OCI-LY3 (cell line): ENCODE measurements around the gene ADCY3.

Experiments used
- H2AFZ ChIP-seq: fragments of 200-600, 300-600 bp; shearing (Covaris generic); 2 replicates; pipeline ENCODE4 v1.6.0; 2014; ENCODE audit warnings: antibody characterized with exemption, low read depth, low read length
- H3K27ac ChIP-seq: fragments of 200-600, 300-600 bp; sonication (generic); 2 replicates; pipeline ENCODE4 v1.5.1; 2014; ENCODE audit warnings: mild to moderate bottlenecking, low read length, moderate library complexity, mixed read lengths
- H3K27me3 ChIP-seq: fragments of 200-600, 300-600 bp; sonication (generic); 2 replicates; pipeline ENCODE4 v1.6.1; 2014; ENCODE audit warnings: low read depth, low read length, mixed read lengths
- H3K36me3 ChIP-seq: fragments of 200-600, 300-600 bp; sonication (generic); replicated peaks from 2 replicates; pipeline ENCODE3; 2014; ENCODE audit warnings: low read depth, low read length, mixed read lengths
- H3K4me1 ChIP-seq: fragments of 300-600, 200-600 bp; sonication (generic); 2 replicates; pipeline ENCODE4 v1.6.1; 2014; ENCODE audit warnings: low read length, mixed read lengths
- H3K4me2 ChIP-seq: fragments of 200-600, 300-600 bp; sonication (generic); 2 replicates; pipeline ENCODE4 v1.6.1; 2014; ENCODE audit warnings: low read length, mixed read lengths
- H3K4me3 ChIP-seq: fragments of 300-600, 200-600 bp; sonication (generic); 2 replicates; pipeline ENCODE4 v1.5.1; 2014; ENCODE audit warnings: antibody characterized with exemption, mild to moderate bottlenecking, low read length, moderate library complexity
- H3K79me2 ChIP-seq: fragments of 300-600, 200-600 bp; shearing (Covaris generic); 2 replicates; pipeline ENCODE4 v1.6.1; 2014; ENCODE audit warnings: mild to moderate bottlenecking, low read length, mixed read lengths
- H3K9ac ChIP-seq: fragments of 300-600, 200-600 bp; shearing (Covaris generic); 2 replicates; pipeline ENCODE4 v1.6.0; 2014; ENCODE audit warnings: mild to moderate bottlenecking, low read length, moderate library complexity
- H3K9me3 ChIP-seq: fragments of 200-600, 300-600 bp; shearing (Covaris generic); 2 replicates; pipeline ENCODE4 v1.6.1; 2014; ENCODE audit warnings: low read length, mixed read lengths; ENCODE audit not compliant: insufficient read depth
- H4K20me1 ChIP-seq: fragments of 200-600, 300-600 bp; sonication (generic); 2 replicates; pipeline ENCODE4 v1.6.1; 2016; ENCODE audit warnings: low read length, mixed read lengths; ENCODE audit not compliant: insufficient read depth
- EZH2phosphoT487 ChIP-seq: fragments of 200-600 bp; shearing (Covaris generic); IDR thresholded peaks from 2 replicates; pipeline ENCODE4 v1.6.1; 2018; ENCODE audit warnings: antibody characterized with exemption, mixed run types, low read depth
- TF ChIP-seq, protein P1 (sequence below): fragments of 200-600, 300-600 bp; sonication (generic); IDR thresholded peaks from 2 replicates; pipeline ENCODE4 v1.5.1; 2014; ENCODE audit warnings: antibody characterized with exemption, low read length, low read depth

Gene ADCY3

DNA sequence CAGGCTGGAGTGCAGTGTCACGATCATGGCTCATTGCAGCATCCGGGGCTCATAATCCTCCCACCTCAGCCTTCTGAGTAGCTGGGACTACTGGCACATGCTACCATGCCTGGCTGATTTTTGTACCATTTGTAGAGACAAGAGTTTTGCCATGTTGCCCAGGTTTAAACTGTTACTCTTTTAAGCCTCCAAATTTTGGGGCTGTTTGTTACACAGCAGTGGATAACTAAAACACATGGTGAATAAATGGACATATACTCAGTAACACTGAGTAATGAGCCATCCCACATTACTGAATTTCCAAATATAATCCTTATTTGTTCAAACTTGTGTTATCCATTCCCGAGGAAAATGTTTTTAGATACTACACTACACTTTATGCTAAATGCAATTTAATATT lies 9.8 kb downstream of the ADCY3 start:
- no peak overlapping the region for H3K4me2 ChIP-seq

DNA sequence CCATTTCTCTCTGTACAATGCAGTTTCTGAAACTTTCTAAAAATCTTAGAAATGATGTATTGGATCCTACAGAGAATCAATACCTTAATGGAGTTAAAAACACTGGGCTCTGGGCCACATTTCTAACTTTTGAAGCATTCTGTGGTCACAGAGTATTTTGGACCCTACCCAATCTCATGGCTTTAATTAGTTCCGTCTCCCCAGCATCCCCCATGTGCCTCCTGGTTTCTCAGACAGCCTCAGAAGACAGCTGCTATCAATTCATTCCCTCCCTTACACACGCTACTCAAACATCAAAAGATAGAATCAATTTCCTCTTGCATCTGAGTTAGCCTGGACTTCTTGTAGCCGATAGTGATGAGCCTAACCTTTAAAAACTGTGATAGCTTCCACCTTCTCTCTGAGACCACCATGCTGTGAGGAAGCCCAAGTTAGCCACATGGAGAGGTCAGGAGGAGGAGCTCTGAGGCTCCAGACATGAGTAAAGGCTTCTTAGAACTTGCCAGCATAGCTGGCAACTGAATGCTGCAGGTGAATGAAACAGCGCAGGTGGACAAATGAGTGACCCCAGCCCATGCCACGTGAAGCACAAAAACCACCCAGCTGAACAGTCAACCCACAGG lies 10.4 kb downstream of the ADCY3 start:
- H3K4me1 ChIP-seq, result no peaks in the 10 kb centered on the region
- H3K79me2 ChIP-seq, result peaks cover 86% of the 10 kb centered on the region
- H3K9me3 ChIP-seq, result no peaks in the 10 kb centered on the region
- H3K9ac ChIP-seq, result no peak overlapping the region
- no peak overlapping the region for H2AFZ ChIP-seq
- peaks cover 56% of the 10 kb centered on the region for H3K36me3 ChIP-seq
- no peak overlapping the region for H3K4me2 ChIP-seq
- peaks cover 24% of the 10 kb centered on the region for H4K20me1 ChIP-seq
- no peak for TF ChIP-seq EZH2phosphoT487
- TF ChIP-seq, protein P1, sequence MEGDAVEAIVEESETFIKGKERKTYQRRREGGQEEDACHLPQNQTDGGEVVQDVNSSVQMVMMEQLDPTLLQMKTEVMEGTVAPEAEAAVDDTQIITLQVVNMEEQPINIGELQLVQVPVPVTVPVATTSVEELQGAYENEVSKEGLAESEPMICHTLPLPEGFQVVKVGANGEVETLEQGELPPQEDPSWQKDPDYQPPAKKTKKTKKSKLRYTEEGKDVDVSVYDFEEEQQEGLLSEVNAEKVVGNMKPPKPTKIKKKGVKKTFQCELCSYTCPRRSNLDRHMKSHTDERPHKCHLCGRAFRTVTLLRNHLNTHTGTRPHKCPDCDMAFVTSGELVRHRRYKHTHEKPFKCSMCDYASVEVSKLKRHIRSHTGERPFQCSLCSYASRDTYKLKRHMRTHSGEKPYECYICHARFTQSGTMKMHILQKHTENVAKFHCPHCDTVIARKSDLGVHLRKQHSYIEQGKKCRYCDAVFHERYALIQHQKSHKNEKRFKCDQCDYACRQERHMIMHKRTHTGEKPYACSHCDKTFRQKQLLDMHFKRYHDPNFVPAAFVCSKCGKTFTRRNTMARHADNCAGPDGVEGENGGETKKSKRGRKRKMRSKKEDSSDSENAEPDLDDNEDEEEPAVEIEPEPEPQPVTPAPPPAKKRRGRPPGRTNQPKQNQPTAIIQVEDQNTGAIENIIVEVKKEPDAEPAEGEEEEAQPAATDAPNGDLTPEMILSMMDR, result no peak
- H3K4me3 ChIP-seq, result no peak overlapping the region
- no peak overlapping the region for H3K27ac ChIP-seq
- no peaks in the 10 kb centered on the region for H3K27me3 ChIP-seq

More for the DNA sequence above, 9.8 kb downstream of the ADCY3 start:
- Histone ChIP-seq H3K4me3 (no peak overlapping the region), H3K4me1 (no peaks in the 10 kb centered on the region), H4K20me1 (peaks cover 24% of the 10 kb centered on the region), H3K9me3 (no peaks in the 10 kb centered on the region), H3K9ac (no peak overlapping the region), H2AFZ (no peak overlapping the region), H3K36me3 (peaks cover 62% of the 10 kb centered on the region), H3K27ac (no peak overlapping the region), H3K79me2 (peaks cover 91% of the 10 kb centered on the region), H3K27me3 (no peaks in the 10 kb centered on the region)
- TF ChIP-seq, protein P1, result no peak
- TF ChIP-seq EZH2phosphoT487, result no peak

DNA sequence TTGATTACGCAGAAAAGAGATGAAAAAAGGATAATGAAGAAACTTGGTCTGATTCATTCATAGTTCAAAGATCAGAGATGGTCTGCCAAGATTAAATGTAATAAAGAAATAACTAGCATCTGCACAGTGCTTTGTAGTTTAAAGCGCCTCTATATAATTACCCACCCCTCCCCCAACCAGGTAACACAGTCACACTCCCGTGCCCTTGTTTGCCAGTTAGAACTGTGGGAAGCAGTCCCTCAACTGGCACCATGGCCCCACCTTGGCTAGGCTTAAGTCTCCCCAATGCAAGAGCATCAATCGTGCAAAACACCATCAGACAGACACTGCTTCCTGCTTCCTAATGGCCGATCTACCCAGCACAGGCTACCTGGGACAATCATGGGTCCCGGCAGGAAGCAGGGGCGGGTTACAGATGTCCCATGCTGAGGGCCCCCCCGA lies 11.6 kb downstream of the ADCY3 start:
- Histone ChIP-seq H3K36me3 (peaks cover 54% of the 10 kb centered on the region), H3K27me3 (no peaks in the 10 kb centered on the region), H3K79me2 (peaks cover 79% of the 10 kb centered on the region), H3K4me3 (no peak overlapping the region), H3K4me1 (no peaks in the 10 kb centered on the region), H2AFZ (no peak overlapping the region), H3K9me3 (no peaks in the 10 kb centered on the region), H3K4me2 (no peak overlapping the region), H4K20me1 (peaks cover 18% of the 10 kb centered on the region), H3K27ac (no peak overlapping the region), H3K9ac (no peak overlapping the region)
- TF ChIP-seq, protein P1, result no peak
- TF ChIP-seq EZH2phosphoT487, result no peak

DNA sequence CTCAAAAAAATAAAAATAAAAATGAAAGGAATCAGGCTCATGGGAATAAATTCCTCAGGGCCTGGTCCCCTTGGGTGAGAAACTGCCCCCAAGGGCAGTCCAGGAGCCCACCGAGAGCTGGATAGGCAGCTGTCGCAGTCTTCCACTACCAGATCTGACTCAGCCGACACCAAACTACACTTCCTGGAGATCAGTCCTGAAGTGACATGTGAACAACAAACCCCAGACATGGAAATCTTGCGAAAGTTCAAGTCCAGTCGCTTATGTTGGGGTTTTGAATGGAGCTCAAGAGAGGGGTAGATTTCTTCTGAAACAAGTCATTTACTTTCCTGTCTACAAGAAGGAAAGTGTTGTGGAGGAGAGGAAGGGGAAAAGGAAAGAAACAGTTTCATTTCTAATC lies 12.9 kb downstream of the ADCY3 start:
- peaks cover 77% of the 10 kb centered on the region for H3K79me2 ChIP-seq
- no peak overlapping the region for H3K4me2 ChIP-seq

More for the DNA sequence above, 12.9 kb downstream of the ADCY3 start:
- H3K27ac ChIP-seq, result no peak overlapping the region
- H2AFZ ChIP-seq, result no peak overlapping the region
- H3K9ac ChIP-seq, result no peak overlapping the region
- no peak overlapping the region for H3K4me3 ChIP-seq
- no peaks in the 10 kb centered on the region for H3K9me3 ChIP-seq
- H4K20me1 ChIP-seq, result peaks cover 16% of the 10 kb centered on the region
- TF ChIP-seq EZH2phosphoT487, result no peak
- TF ChIP-seq, protein P1, result no peak
- no peaks in the 10 kb centered on the region for H3K27me3 ChIP-seq
- peaks cover 50% of the 10 kb centered on the region for H3K36me3 ChIP-seq
- H3K4me1 ChIP-seq, result no peaks in the 10 kb centered on the region
